Measurements from ENCODE around the gene HSPB9.

HSPB9 gene

DNA sequence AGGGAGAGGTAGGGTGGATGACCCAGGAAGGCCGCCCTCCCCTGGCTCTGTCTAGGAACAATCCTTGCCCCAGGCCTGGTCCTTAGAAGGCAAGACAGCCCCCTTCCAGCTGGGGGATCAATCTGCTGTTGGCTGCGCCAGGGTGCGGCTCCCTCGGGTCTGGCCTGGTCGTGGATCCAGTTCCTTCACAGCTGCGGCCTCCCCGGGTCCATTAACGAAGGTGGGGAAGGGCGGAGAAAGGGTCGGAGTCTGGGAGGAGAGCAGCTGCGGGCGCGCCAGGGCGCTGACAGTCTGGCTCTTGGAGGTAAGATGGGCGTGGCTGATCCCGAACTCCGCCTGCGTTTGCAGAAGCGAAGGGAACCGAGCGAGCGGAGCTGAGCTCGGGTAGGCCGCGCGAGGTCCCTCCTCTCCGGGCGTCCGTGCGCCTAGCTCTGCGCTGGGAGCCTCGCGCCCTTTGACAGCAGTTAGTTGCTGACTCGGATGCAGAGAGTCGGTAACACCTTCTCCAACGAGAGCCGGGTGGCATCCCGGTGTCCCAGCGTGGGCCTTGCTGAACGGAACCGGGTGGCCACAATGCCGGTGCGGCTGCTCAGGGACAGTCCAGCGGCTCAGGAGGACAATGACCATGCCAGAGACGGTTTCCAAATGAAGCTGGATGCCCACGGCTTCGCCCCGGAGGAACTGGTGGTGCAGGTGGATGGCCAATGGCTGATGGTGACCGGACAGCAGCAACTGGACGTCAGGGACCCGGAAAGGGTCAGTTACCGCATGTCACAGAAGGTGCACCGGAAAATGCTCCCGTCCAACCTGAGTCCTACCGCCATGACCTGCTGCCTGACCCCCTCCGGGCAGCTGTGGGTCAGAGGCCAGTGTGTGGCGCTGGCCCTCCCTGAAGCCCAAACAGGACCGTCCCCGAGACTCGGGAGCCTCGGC lies at the start of gene HSPB9:
TSS of gene HSPB9 (plus strand) at position 434 of the 933 bp plus-strand sequence. CDS start at position 481, 47 bp downstream.
- no peak for DNase-seq (ENCODE audit: low read depth)
- TF ChIP-seq POLR2A (IDR thresholded peaks at IDR 0.05; ENCODE audit: extremely low read depth, insufficient read length) = no peak
- TF ChIP-seq MYC (IDR thresholded peaks at IDR 0.05; ENCODE audit: low read depth, low read length) = no peak
- TF ChIP-seq, protein P1, sequence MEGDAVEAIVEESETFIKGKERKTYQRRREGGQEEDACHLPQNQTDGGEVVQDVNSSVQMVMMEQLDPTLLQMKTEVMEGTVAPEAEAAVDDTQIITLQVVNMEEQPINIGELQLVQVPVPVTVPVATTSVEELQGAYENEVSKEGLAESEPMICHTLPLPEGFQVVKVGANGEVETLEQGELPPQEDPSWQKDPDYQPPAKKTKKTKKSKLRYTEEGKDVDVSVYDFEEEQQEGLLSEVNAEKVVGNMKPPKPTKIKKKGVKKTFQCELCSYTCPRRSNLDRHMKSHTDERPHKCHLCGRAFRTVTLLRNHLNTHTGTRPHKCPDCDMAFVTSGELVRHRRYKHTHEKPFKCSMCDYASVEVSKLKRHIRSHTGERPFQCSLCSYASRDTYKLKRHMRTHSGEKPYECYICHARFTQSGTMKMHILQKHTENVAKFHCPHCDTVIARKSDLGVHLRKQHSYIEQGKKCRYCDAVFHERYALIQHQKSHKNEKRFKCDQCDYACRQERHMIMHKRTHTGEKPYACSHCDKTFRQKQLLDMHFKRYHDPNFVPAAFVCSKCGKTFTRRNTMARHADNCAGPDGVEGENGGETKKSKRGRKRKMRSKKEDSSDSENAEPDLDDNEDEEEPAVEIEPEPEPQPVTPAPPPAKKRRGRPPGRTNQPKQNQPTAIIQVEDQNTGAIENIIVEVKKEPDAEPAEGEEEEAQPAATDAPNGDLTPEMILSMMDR (IDR thresholded peaks at IDR 0.05; ENCODE audit: low read depth, low read length) = no peak
- TF ChIP-seq, protein P2, sequence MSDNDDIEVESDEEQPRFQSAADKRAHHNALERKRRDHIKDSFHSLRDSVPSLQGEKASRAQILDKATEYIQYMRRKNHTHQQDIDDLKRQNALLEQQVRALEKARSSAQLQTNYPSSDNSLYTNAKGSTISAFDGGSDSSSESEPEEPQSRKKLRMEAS (IDR thresholded peaks at IDR 0.05; ENCODE audit: low read depth, low read length) = no peak
- H3K4me3 ChIP-seq (ENCODE audit: low read depth, low read length) = no peak within 1 kb of the TSS

DNA sequence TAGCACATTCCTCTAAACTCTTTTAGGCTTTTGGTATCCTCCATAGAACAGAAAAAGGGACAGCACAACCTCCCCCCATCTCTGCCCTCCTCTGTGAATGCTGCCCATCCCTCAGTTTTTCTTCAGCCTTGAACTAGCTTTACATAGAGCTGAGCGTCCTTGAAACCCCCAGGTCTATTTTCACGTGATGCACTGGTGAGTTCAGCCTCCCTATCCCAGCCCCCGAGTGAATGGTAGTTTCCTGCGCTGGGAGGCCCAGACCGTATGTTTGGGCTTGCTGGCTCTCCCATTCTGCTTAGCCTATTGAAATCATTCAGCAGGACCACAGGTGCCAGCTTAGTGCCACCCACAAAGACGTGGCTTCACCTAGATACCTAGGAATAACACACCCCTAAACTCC lies 46.8 kb upstream of the HSPB9 start:
- no peak for DNase-seq (ENCODE audit: low read depth)
- H3K4me3 ChIP-seq (ENCODE audit: low read depth, low read length) = no peak overlapping the region
- TF ChIP-seq, protein P2 (IDR thresholded peaks at IDR 0.05; ENCODE audit: low read depth, low read length) = no peak
- TF ChIP-seq POLR2A (IDR thresholded peaks at IDR 0.05; ENCODE audit: extremely low read depth, insufficient read length) (no peak), MYC (IDR thresholded peaks at IDR 0.05; ENCODE audit: low read depth, low read length) (no peak)
- TF ChIP-seq, protein P1 (IDR thresholded peaks at IDR 0.05; ENCODE audit: low read depth, low read length) = no peak

- no peak overlapping the region for H3K4me3 ChIP-seq (ENCODE audit: low read depth, low read length)
- no peak for DNase-seq (ENCODE audit: low read depth)
- TF ChIP-seq, protein P2 (IDR thresholded peaks at IDR 0.05; ENCODE audit: low read depth, low read length) = no peak
- TF ChIP-seq MYC (IDR thresholded peaks at IDR 0.05; ENCODE audit: low read depth, low read length) = no peak
- no peak for TF ChIP-seq POLR2A (IDR thresholded peaks at IDR 0.05; ENCODE audit: extremely low read depth, insufficient read length)
Measured at GRCh38 chr17:42076797-42077559, 45.6 kb upstream of the HSPB9 start.

GRCh38 chr17:42077755-42078154 lies 44.8 kb upstream of the HSPB9 start:
- TF ChIP-seq, protein P2 (IDR thresholded peaks at IDR 0.05; ENCODE audit: low read depth, low read length) = no peak
- no peak for TF ChIP-seq POLR2A (IDR thresholded peaks at IDR 0.05; ENCODE audit: extremely low read depth, insufficient read length)
- TF ChIP-seq, protein P1 (IDR thresholded peaks at IDR 0.05; ENCODE audit: low read depth, low read length) = no peak
- no peak for TF ChIP-seq MYC (IDR thresholded peaks at IDR 0.05; ENCODE audit: low read depth, low read length)
- no peak overlapping the region for H3K4me3 ChIP-seq (ENCODE audit: low read depth, low read length)
- DNase-seq (ENCODE audit: low read depth) = no peak

- TF ChIP-seq MYC (IDR thresholded peaks at IDR 0.05; ENCODE audit: low read depth, low read length) (no peak), POLR2A (IDR thresholded peaks at IDR 0.05; ENCODE audit: extremely low read depth, insufficient read length) (no peak)
- TF ChIP-seq, protein P1 (IDR thresholded peaks at IDR 0.05; ENCODE audit: low read depth, low read length) = no peak
- TF ChIP-seq, protein P2 (IDR thresholded peaks at IDR 0.05; ENCODE audit: low read depth, low read length) = no peak
- no peak overlapping the region for H3K4me3 ChIP-seq (ENCODE audit: low read depth, low read length)
- DNase-seq (ENCODE audit: low read depth) = peak; percentile 38
Measured at GRCh38 chr17:42078396-42079043, 44.1 kb upstream of the HSPB9 start.

Data from NB4 (cell line).